Putamen (tissue), 1 donor: ENCODE data around the gene RHCG.
A peak's percentile ranks its signal among the peaks of the same experiment; 100 is the strongest.

Experiments
- DNase-seq: peaks from one replicate; pipeline ENCODE4 v3.0.0-alpha.2; 2016; ENCODE audit warnings: low spot score

The RHCG gene

GRCh38 chr15:89444241-89445225 is 51.9 kb downstream of the RHCG start:
- DNase-seq: no peak

GRCh38 chr15:89443581-89443980 is 52.8 kb downstream of the RHCG start:
- DNase-seq: no peak

GRCh38 chr15:89442671-89443307 is 53.6 kb downstream of the RHCG start:
- no peak for DNase-seq

GRCh38 chr15:89442155-89442554 is 54.2 kb downstream of the RHCG start:
- no peak for DNase-seq

GRCh38 chr15:89441295-89441812 is 55.0 kb downstream of the RHCG start:
- DNase-seq: no peak

- no peak for DNase-seq
These were observed 56.6 kb downstream of the RHCG start for GRCh38 chr15:89439764-89440163.

- DNase-seq: no peak
These were observed 59.6 kb downstream of the RHCG start for GRCh38 chr15:89436560-89437311.

- no peak for DNase-seq
These were observed 61.0 kb downstream of the RHCG start for GRCh38 chr15:89435362-89435761.

- DNase-seq: no peak
These were observed 62.7 kb downstream of the RHCG start for GRCh38 chr15:89433686-89434085.

- peak; percentile 73 for DNase-seq
These were observed 65.6 kb downstream of the RHCG start for GRCh38 chr15:89430530-89431341.

GRCh38 chr15:89429986-89430385 is 66.4 kb downstream of the RHCG start:
- no peak for DNase-seq

GRCh38 chr15:89429023-89429422 is 67.4 kb downstream of the RHCG start:
- no peak for DNase-seq

- no peak for DNase-seq
These were observed 68.1 kb downstream of the RHCG start for GRCh38 chr15:89428246-89428645.

- no peak for DNase-seq
These were observed 69.9 kb downstream of the RHCG start for GRCh38 chr15:89426500-89426899.

- DNase-seq: no peak
These were observed 72.4 kb downstream of the RHCG start for GRCh38 chr15:89423981-89424380.
